GM23248 (cell line): ENCODE results near the gene ATG2B.

Experiments used
- EZH2 ChIP-seq: fragments of 200-600 bp; sonication (generic); IDR thresholded peaks from 2 replicates; pipeline ENCODE4 v1.6.1; 2018; ENCODE audit warnings: antibody characterized with exemption, mild to moderate bottlenecking; ENCODE audit not compliant: insufficient read depth, poor library complexity, severe bottlenecking
- EZH2phosphoT487 ChIP-seq: fragments of 200-600 bp; sonication (generic); IDR thresholded peaks from 2 replicates; pipeline ENCODE4 v1.6.1; 2018; ENCODE audit warnings: antibody characterized with exemption, moderate library complexity, mild to moderate bottlenecking, low read depth; ENCODE audit not compliant: insufficient read depth

DNA sequence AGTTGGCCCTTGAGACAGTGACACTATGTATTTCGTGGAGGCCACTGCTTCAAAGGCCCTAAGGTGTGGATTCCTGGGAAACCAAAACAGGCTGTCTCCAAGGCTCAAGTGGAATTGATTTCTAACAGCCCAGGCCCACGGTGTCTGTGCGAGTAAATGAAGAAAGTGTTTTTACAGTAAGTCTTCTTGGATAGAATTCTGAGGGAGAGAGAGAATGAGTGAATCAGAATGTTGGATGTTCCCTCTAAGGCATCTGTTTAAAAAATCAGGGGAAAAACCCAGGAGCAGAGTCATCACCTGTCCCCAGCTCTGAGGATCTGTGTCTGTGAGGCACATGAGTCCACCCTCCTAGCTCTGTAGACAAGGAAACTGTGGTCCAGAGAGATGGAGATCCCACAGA, 129.5 kb downstream of the ATG2B start:
- TF ChIP-seq EZH2 (no peak), EZH2phosphoT487 (no peak)
